Suprapubic skin (tissue), 4 donors: Measurements from ENCODE around the gene ERCC6L2. TPM values are rescaled to one million over a fixed set of nuclear protein-coding genes. Genes with fewer than 3 reads are reported as not detected.

Experiments used
- DNase-seq, 2 donors: peaks; one replicate each; pipeline ENCODE4 v3.0.0-alpha.2; 2019; ENCODE audit warnings: low spot score in 2 of 2
- H3K27ac ChIP-seq: fragments of 200-600 bp; sonication (generic); one replicate; pipeline ENCODE4 v1.5.1; 2019
- H3K27me3 ChIP-seq: fragments of 200-600 bp; sonication (generic); one replicate; pipeline ENCODE4 v1.5.1; 2019
- H3K36me3 ChIP-seq: fragments of 200-600 bp; sonication (generic); one replicate; pipeline ENCODE4 v1.5.1; 2019
- H3K4me1 ChIP-seq: fragments of 200-600 bp; sonication (generic); one replicate; pipeline ENCODE4 v1.5.1; 2019
- H3K4me3 ChIP-seq: fragments of 200-600 bp; sonication (generic); one replicate; pipeline ENCODE4 v1.5.1; 2019; ENCODE audit warnings: mild to moderate bottlenecking
- H3K9me3 ChIP-seq: fragments of 200-600 bp; sonication (generic); one replicate; pipeline ENCODE4 v1.5.1; 2019
- EP300 ChIP-seq: sonication (generic); formaldehyde crosslinking; IDR thresholded peaks from one replicate; pipeline ENCODE4 v1.6.1; 2017; ENCODE audit warnings: antibody characterized with exemption
- POLR2A ChIP-seq, 2 donors: fragments of 450-650 bp; IDR thresholded peaks; one replicate each; pipeline ENCODE4 v1.6.1; 2017; ENCODE audit warnings: antibody characterized with exemption in 2 of 2, mild to moderate bottlenecking in 2 of 2, moderate library complexity in 2 of 2
- POLR2AphosphoS5 ChIP-seq, 3 donors: sonication (generic); formaldehyde crosslinking; IDR thresholded peaks; one replicate each; pipeline ENCODE4 v1.6.1; 2017; ENCODE audit warnings: antibody characterized with exemption in 3 of 3
- whole genome bisulfite sequencing: methylation state at CpG from one replicate; pipeline ENCODE4 v1.1.5; 2018; 5-methylcytosine and 5-hydroxymethylcytosine counted together
- total RNA-seq, 4 donors: library from RNA; depleted of rRNA; stranded (reverse); fragments of >200 nt; gene quantifications; one replicate each; pipeline ENCODE4 v1.1.0, GENCODE V29; 2016
- TF ChIP-seq, protein P1 (sequence below), 2 donors: fragments of 200-600 bp in 1 of 2; fragments of 450-650 bp in 1 of 2; sonication (generic) in 1 of 2; IDR thresholded peaks; one replicate each; pipeline ENCODE4 v1.5.1; 2016 to 2019; ENCODE audit warnings: antibody characterized with exemption in 2 of 2, mild to moderate bottlenecking in 1 of 2, moderate library complexity in 1 of 2

Gene ERCC6L2
- total RNA-seq, 4 donors from 2014 or later: 43.1 to 70.3 (median 47.0) TPM

DNA sequence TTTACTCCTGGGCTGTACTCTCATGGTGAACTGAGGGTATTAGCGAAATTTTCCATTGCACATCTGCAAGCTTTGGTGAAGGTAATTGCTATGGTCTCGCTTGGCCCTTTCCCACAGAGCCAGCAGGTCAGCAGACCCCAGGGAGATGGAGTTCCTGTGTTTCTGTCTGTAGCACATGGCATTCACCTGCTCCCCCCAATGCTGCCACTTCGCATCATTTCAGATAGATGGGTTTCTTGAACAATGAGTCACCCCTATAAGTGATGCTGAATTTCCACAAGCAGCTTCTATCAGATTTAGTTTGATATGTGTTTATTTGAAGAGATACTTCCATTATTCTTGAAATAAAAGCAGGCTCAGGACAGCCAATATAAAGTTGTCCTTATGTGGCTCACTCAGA is 117.8 kb downstream of the ERCC6L2 start:
- Histone ChIP-seq H3K27ac (no peak overlapping the region), H3K27me3 (no peaks in the 10 kb centered on the region), H3K4me3 (no peak overlapping the region), H3K36me3 (peaks cover 11% of the 10 kb centered on the region), H3K9me3 (no peaks in the 10 kb centered on the region), H3K4me1 (no peaks in the 10 kb centered on the region)
- WGBS: 100% methylated on average over 3 of the region's 3 CpGs
- TF ChIP-seq POLR2AphosphoS5 (IDR thresholded peaks at IDR 0.05) (no peak), EP300 (no peak), POLR2A (IDR thresholded peaks at IDR 0.05) (no peak)
- TF ChIP-seq, protein P1, sequence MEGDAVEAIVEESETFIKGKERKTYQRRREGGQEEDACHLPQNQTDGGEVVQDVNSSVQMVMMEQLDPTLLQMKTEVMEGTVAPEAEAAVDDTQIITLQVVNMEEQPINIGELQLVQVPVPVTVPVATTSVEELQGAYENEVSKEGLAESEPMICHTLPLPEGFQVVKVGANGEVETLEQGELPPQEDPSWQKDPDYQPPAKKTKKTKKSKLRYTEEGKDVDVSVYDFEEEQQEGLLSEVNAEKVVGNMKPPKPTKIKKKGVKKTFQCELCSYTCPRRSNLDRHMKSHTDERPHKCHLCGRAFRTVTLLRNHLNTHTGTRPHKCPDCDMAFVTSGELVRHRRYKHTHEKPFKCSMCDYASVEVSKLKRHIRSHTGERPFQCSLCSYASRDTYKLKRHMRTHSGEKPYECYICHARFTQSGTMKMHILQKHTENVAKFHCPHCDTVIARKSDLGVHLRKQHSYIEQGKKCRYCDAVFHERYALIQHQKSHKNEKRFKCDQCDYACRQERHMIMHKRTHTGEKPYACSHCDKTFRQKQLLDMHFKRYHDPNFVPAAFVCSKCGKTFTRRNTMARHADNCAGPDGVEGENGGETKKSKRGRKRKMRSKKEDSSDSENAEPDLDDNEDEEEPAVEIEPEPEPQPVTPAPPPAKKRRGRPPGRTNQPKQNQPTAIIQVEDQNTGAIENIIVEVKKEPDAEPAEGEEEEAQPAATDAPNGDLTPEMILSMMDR (IDR thresholded peaks at IDR 0.05): no peak
- DNase-seq: no peak

DNA sequence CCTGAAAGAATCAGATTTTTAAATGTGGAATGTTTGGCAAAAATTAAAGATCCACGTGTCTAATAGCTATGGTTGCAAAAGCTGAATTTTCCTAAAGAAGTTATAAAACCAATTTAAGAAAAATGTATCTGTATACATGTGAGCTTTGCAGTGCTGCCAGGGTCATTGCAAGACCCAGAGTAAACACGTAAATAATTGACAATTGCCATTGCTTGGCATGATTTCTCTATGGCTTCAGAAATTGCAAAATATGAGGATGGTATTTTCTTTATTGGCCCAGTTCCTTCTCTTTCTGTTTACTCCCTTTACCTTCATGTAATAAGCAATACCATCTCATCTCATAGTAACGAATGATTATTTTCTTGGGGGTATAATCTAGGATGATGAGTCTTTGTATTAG is 123.9 kb downstream of the ERCC6L2 start:
- H3K9me3 ChIP-seq: no peaks in the 10 kb centered on the region
- H3K27me3 ChIP-seq: no peaks in the 10 kb centered on the region
- no peak for DNase-seq
- WGBS: 88% methylated on average over 3 of the region's 3 CpGs
- TF ChIP-seq POLR2A (IDR thresholded peaks at IDR 0.05): no peak
- H3K4me1 ChIP-seq: no peaks in the 10 kb centered on the region
- no peak overlapping the region for H3K27ac ChIP-seq
- H3K36me3 ChIP-seq: peaks cover 12% of the 10 kb centered on the region
- no peak overlapping the region for H3K4me3 ChIP-seq

DNA sequence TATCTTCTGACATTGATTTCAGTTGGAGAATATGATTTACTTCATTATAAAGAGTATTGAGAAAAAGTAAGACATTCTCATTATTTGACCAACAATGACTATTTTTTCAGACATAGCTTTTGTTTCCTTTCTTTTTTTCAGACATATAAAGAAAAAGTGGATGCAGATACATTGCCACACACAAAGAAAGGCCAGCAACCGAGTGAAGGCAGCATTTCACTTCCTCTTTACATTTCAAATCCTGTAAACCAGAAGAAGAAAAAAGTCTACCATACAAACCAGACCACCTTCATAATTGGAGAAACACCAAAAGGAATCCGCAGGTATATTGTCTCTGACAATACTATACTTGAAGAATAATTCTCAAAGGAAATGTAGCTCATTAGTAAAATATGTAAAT is 128.9 kb downstream of the ERCC6L2 start:
- WGBS: 73% methylated on average over 2 of the region's 2 CpGs
- TF ChIP-seq POLR2AphosphoS5 (IDR thresholded peaks at IDR 0.05) (no peak), EP300 (no peak), POLR2A (IDR thresholded peaks at IDR 0.05) (no peak)
- TF ChIP-seq, protein P1 (IDR thresholded peaks at IDR 0.05): no peak
- peaks cover 50% of the 10 kb centered on the region for H3K36me3 ChIP-seq

DNA sequence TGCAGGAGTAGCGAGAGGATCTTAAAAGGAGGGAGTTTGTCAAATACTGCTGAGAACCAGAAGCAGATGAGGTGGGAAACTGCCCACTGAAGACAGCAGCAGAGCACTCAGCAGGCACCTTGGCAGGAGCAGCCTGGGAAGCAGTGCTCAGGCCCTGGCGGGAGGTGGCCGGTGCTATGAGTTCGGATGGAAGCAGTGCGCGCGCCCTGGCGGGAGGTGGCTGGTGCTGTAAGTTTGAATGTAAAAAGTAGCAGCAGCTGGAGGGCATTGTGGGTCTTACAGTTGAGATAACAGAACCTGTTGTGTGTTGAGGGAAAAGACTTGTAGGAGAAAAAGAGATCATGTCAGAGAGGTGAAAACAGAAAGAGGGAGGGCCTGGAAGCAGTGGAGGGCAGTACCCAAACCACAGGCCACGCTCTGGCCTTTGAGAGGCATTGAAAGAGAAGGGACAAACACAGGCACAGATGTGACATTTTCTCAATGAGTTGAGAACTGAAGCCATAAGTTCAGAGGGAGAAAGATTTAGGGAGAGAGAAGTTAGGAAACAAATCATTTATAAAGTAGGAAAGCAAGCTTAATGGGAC is 130.9 kb downstream of the ERCC6L2 start:
- no peaks in the 10 kb centered on the region for H3K4me1 ChIP-seq
- H3K27ac ChIP-seq: no peak overlapping the region
- H3K27me3 ChIP-seq: no peaks in the 10 kb centered on the region
- WGBS: 97% methylated on average over 9 of the region's 9 CpGs
- TF ChIP-seq EP300: no peak
- no peak for DNase-seq
- H3K4me3 ChIP-seq: no peak overlapping the region
- peaks cover 64% of the 10 kb centered on the region for H3K36me3 ChIP-seq
- no peaks in the 10 kb centered on the region for H3K9me3 ChIP-seq

More for the DNA sequence above, 128.9 kb downstream of the ERCC6L2 start:
- Histone ChIP-seq H3K27me3 (no peaks in the 10 kb centered on the region), H3K4me1 (no peaks in the 10 kb centered on the region), H3K9me3 (no peaks in the 10 kb centered on the region), H3K27ac (no peak overlapping the region), H3K4me3 (no peak overlapping the region)
- no peak for DNase-seq

DNA sequence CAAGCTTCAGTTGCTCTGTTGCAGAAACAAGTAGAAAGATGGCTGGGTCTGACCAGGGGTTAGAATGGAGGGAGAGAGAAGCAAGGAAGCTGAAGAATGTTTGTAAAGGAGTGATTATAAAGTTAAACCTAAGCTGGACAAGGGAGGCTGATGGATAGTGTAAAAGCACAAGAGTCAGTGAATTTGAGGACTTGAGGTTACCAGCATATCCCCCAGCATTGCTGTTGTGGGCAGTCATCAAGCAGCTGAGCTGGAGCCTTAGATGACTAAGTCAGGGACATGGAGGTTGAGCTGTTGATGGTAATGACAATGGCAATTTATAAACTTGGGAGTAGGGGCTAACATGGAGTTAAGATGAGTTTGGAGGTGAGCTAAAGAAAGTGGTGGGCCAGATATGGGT is 131.5 kb downstream of the ERCC6L2 start:
- Histone ChIP-seq H3K27ac (no peak overlapping the region), H3K4me3 (no peak overlapping the region), H3K4me1 (no peaks in the 10 kb centered on the region), H3K27me3 (no peaks in the 10 kb centered on the region), H3K36me3 (peaks cover 65% of the 10 kb centered on the region), H3K9me3 (no peaks in the 10 kb centered on the region)
- DNase-seq: no peak
- TF ChIP-seq POLR2A (IDR thresholded peaks at IDR 0.05) (no peak), POLR2AphosphoS5 (IDR thresholded peaks at IDR 0.05) (no peak), EP300 (no peak)
- TF ChIP-seq, protein P1 (IDR thresholded peaks at IDR 0.05): no peak

DNA sequence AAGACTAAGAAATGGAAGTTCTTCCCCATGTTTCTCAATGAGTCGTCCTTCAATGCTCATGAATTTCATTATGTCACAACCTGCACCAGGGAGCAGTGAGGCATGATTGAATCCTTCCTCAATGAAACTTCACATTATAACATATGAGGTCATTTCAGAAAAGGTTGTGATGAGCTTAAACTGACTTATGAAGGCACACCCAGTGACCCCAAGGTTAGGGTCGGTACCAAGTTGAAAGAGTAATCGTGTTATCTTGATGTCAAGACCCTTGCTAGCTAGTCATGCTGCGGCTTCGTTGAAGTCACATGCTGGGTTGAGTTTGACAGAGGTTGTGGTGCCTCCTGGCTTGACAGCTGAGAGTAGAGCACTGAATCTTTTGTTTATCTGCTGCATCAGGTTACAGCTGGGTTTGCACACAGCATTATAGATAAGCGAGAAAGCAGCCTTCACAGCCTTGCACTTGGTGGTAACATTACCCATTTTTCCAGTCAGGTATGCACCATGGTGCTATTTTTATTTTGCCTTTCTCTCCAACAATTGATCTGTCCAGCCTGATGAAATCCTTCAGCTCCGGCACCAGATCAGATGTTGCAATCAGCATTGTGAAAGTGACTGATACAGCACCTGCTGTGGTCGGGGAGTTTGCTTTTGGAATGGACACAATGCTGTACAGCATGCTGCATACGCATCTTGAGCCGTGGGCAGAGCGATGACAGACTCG is 133.2 kb downstream of the ERCC6L2 start:
- Histone ChIP-seq H3K9me3 (no peaks in the 10 kb centered on the region), H3K27me3 (no peaks in the 10 kb centered on the region), H3K4me3 (no peak overlapping the region), H3K4me1 (no peaks in the 10 kb centered on the region), H3K27ac (no peak overlapping the region), H3K36me3 (peaks cover 70% of the 10 kb centered on the region)
- 87% methylated on average over 12 of the region's 12 CpGs for WGBS
- TF ChIP-seq POLR2AphosphoS5 (IDR thresholded peaks at IDR 0.05): no peak
- no peak for DNase-seq
